Fibroblast of the aortic adventitia (primary cell): ENCODE results near the gene STAB2. TPM values are rescaled to one million over a fixed set of nuclear protein-coding genes. Genes with fewer than 3 reads are reported as not detected.

Experiments used
- DNase-seq: peaks from one replicate; pipeline ENCODE4 v3.0.0-alpha.2; 2010; ENCODE audit warnings: low read depth
- H3K4me3 ChIP-seq: 2 replicates; pipeline ENCODE4 v1.5.1; 2011; ENCODE audit warnings: low read depth, mild to moderate bottlenecking, control low read depth, low read length, moderate library complexity
- CTCF ChIP-seq: IDR thresholded peaks from 2 replicates; pipeline ENCODE4 v1.5.1; 2011; ENCODE audit warnings: mild to moderate bottlenecking, low read length, control low read depth, inconsistent platforms; ENCODE audit not compliant: insufficient read depth
- total RNA-seq: library from RNA; depleted of rRNA; stranded (reverse); fragments of >200 nt; gene quantifications from 2 replicates; pipeline ENCODE4 v1.2.3, GENCODE V29; 2012; ENCODE audit warnings: low replicate concordance

The STAB2 gene
- total RNA-seq, 1 donor, result not detected

GRCh38 chr12:103657331-103657730, 70.3 kb downstream of the STAB2 start:
- H3K4me3 ChIP-seq, result no peak overlapping the region
- TF ChIP-seq CTCF, result no peak
- DNase-seq, result peak; percentile 37

DNA sequence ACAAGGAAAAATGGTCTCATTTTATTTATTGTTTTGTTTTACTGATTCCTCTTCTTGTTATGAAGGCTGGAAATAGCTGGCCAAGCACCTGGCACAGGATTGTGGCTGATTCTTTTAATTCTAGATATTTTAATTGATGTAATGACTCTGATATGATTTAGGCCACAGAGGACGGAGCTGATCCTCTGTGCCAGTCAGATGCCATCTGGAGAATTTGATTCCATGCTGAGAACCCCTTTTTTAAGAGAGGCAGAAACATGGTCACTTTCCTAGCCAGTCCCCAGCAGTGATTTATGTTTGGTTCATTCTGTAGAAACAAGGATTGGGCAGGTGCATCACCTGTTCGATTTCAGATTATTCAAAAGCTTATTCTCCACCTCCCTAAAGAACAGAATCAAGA, 77.6 kb downstream of the STAB2 start:
- DNase-seq, result no peak
- H3K4me3 ChIP-seq, result no peak overlapping the region
- TF ChIP-seq CTCF, result no peak

- TF ChIP-seq CTCF, result no peak
- no peak overlapping the region for H3K4me3 ChIP-seq
- no peak for DNase-seq
Measured at GRCh38 chr12:103665971-103666370, 78.9 kb downstream of the STAB2 start.

GRCh38 chr12:103667125-103667524, 80.1 kb downstream of the STAB2 start:
- no peak for DNase-seq
- no peak for TF ChIP-seq CTCF
- H3K4me3 ChIP-seq, result no peak overlapping the region

DNA sequence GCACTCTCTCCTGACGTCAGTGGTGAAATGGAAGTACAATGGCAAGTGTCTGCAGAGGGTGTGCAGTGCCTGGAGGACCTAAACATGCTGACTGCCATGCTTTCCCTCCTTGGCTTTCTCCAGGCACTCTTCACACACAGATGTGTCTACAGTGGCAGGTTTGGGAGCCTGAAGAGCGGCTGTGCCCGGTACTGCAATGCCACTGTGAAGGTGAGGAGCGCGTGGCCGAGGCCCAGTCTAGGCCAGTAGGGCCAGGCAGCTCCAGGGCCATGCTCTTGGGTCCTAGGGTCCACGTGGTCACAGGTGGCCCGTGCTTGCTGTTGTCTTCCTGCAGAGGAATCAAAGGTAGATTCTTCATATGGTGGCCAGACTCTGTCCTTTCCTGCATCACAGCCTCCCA, 81.4 kb downstream of the STAB2 start:
- no peak for DNase-seq

GRCh38 chr12:103671367-103671766, 84.3 kb downstream of the STAB2 start:
- no peak overlapping the region for H3K4me3 ChIP-seq
- no peak for TF ChIP-seq CTCF
- DNase-seq, result no peak

More for the DNA sequence above, 81.4 kb downstream of the STAB2 start:
- TF ChIP-seq CTCF, result no peak
- no peak overlapping the region for H3K4me3 ChIP-seq

- TF ChIP-seq CTCF, result no peak
- peak; percentile 11 for DNase-seq
- no peak overlapping the region for H3K4me3 ChIP-seq
Measured at GRCh38 chr12:103672401-103673119, 85.5 kb downstream of the STAB2 start.
